HG03139 (cell line): ENCODE data around the gene CCT7.

Source experiments
- ATAC-seq: cut with Tn5 transposase; IDR thresholded peaks from one replicate; pipeline ENCODE4 v1.9.1; 2021; ENCODE audit not compliant: unreplicated experiment

CCT7 gene

GRCh38 chr2:73266061-73266901 lies 32.2 kb downstream of the CCT7 start:
- ATAC-seq = no peak

- no peak for ATAC-seq
Measured at GRCh38 chr2:73267008-73267407, 32.9 kb downstream of the CCT7 start.

DNA sequence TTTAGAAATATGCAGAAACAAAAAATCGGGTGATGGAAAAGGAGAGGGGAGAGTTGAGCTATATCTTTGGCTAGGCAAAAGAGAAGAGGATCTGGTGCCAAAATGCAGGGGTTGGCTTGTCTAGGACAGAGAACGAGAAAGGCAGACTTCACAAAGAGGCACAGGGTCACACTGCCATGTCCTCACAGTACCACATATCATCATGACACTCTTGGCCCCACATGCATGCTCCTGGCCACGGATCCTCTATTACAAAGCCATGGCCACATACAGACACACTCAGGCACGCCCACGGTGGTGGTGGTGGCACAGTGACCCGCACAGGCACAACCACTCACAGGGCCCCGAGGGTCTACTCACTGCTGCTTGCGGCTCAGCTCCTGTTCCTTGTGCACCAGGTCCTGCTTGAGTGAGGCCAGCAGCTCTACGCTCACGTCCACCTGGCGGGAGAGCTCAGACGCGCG lies 34.3 kb downstream of the CCT7 start:
- ATAC-seq = no peak

- ATAC-seq = peak; percentile 49
Measured at GRCh38 chr2:73268830-73269685, 35.0 kb downstream of the CCT7 start.

DNA sequence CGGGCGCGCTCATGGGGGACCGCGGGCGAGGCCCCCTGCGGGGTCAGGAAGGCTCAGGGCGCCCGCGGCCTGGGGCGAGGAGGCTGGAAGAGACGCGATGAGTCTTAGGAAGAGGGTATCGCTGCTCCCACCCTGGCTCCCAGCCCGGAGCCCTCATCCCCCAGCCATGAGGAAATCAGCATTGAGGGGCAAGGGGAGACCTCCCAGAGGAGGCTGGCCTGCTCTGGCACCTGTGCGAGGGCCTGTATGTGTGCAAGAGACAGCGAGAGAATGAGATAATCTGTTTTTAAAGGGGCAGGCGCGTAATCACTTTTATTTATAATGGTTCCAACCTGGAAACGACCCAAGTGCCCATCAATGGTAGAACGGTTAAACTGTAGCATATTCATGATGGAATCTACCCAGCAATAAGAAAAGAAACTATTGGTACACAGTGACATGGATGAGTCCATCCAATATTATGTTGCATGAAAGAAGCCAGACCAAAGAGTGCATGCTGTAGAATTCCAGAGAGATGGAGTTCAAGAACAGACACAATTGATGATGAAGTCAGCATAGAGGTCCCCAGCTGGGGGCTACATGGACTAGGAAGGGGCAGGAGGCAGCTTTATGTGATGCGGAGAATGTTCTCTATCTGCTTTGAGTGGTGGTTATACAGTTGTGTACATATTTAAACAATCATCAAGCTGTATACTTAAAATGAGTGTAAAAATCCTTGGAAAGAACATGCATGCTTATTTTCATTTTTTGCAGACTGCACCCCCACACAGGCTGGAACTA lies 35.8 kb downstream of the CCT7 start:
- ATAC-seq = no peak

GRCh38 chr2:73272270-73272669 lies 38.2 kb downstream of the CCT7 start:
- ATAC-seq = no peak

DNA sequence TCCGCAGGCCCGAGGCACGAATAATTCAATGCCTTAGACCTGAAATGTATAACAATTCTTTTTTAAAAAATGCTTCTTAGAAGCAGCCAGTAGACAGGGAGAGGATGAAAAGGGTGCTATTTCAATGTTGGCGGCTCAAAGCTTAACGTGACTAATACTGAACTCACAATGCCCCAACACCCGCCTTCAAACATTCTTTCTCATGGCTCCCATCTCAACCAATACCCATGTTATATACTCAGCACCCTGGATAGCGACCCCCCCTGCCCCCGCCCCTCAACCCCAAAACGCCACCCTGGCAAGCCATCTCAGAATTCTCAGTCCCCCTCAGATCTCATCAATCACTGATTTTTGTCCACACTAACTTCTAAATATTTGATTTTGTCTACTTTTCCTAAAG lies 45.7 kb downstream of the CCT7 start:
- ATAC-seq = no peak

- ATAC-seq = no peak
Measured at GRCh38 chr2:73281244-73281643, 47.1 kb downstream of the CCT7 start.

- ATAC-seq = no peak
Measured at GRCh38 chr2:73282924-73283544, 48.9 kb downstream of the CCT7 start.

- ATAC-seq = peak; percentile 19
Measured at GRCh38 chr2:73283545-73284295, 49.6 kb downstream of the CCT7 start.

DNA sequence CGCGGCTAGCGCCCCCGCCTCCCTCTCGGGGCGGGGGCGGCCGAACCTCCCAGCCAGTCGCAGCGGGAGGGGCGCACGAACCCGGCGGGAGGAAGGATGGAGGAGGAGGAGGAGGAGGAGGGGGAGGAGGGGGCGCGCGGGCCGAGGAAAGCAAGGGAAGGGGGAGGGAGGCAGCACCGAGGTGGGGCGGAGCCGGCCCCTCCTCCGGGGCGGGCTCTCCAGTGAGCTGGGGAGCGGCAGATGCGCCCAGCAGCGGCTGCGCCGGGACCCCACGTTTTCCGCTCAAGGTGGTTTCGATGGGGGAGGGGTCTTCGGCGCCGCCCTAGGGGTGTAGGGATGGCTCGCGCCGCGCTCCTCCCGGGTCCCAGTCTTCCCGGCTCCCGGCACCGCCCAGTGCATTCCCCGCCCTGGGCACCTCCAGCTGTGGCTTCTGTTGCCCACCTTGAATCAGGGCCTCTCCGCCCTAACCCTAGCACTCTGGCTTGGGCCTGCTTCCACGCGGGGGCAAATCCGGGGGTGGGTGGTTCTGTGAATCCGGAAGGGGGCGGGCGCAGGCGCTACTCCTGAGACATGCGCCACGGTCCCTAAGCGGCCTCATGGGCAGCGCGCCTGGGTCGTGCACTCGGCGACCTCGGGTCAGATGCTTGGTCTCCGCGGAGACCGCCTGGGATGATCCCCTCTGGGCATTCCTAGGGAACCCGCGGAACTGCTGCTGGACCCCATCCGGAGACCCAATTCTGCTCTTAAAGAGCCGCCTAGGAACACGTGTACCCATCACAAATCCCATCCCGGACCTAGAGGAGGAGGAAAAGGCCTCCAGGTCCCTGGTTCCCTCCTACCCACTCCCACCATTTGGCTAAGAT lies 50.4 kb downstream of the CCT7 start, which contains the start of gene FBXO41:
TSS of gene FBXO41 (minus strand) at position 183 of the 863 bp plus-strand sequence. CDS start 14,848 bp downstream, outside the sequence.
- peak; percentile 73 for ATAC-seq

DNA sequence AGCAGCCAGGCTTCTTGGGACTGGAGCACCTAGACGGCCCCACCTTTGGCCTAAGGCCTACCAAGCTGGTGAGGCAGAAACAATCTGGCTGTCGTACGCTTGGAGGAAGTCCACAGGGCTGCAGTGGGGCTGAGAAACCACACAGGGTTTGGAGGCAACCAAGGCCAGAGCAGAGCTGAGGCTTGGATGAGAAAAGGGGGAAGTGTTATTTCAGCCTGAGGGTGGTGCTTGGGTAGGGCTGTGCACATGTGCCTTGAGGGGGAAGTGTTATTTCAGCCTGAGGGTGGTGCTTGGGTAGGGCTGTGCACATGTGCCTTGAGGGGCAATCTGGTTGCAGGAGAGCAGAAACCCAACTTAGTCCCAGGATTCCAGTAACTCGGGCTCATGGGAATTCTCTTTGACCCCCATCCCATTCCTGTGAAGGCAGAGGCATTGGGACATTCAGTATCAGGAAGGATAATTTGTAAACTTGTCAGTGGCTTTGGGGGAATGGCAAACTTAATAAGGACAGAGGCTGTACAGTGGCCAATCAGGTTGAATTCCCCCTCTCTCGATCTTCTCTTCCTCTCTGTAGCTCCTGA lies 51.1 kb downstream of the CCT7 start:
- ATAC-seq = peak; percentile 52

GRCh38 chr2:73286134-73286655 lies 52.1 kb downstream of the CCT7 start:
- no peak for ATAC-seq

DNA sequence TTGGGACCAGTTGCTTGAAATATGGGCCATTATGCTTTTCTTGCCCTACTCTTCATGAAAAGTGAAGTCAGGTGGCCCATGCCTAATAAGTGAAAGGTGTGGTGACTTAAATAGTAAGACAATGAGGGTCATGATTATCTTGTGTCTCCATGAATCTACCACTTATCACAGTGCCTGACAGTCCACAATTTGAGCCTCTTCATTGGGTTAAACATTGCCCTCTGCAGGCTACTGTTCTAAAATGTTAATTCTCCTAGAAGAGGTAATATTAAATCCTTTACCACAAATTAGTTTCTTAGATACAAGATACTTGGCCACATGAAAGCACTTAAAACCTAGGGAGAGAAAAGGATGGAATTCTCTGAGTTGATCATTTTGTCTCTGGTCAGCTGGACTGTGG lies 55.2 kb downstream of the CCT7 start:
- ATAC-seq = no peak

GRCh38 chr2:73290049-73290839 lies 56.1 kb downstream of the CCT7 start:
- ATAC-seq = no peak

GRCh38 chr2:73291093-73291460 lies 57.0 kb downstream of the CCT7 start:
- no peak for ATAC-seq

DNA sequence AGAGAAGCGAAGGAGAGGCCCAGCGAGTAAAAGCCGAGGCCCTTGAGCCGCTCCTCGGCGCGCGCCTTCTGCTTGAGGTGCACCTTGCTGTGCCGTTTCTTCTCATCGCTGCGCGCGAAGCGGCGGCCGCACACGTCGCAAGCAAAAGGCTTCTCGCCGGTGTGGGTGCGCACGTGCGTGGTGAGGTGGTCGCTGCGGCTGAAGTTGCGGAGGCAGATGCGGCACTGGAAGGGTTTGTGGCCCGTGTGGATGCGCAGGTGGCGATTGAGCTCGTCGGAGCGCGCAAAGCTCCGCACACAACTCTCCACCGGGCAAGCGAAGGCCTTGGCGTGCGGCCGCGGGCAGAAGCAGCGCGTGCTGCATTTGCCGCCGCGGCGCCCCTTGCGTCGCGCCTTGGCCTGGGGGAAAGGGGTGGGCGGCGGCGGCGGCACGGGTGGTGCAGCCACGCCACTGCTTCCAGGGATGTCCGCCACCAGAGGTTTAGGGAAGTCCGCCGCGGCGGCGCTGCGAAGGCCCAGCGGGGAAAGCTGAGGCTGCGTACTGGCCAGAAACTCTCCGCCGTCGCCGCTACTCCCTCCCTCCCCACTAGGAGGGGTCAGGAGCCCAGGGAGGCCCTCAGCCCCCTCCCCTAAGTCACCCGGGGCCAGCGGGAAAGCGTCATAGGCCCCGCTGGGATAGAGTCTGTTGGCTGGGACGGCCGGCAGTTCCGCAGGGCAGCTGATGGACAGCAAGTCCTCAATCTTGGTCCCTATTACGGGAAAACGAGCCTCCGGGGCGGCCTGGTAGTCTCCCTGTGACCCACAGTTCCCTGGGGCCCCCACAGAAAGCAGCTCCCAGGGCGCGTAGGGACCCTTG lies 57.6 kb downstream of the CCT7 start:
- no peak for ATAC-seq
